H9 (cell line): ENCODE results near the gene GLCCI1. TPM values are rescaled to one million over a fixed set of nuclear protein-coding genes. Genes with fewer than 3 reads are reported as not detected.

Experiments
- DNase-seq: peaks from one replicate; pipeline ENCODE4 v3.0.0-alpha.2; 2017
- H2AFZ ChIP-seq: one replicate; pipeline ENCODE4 v1.6.1; 2013; ENCODE audit warnings: mild to moderate bottlenecking, low read length, control low read depth, moderate library complexity
- H2AK5ac ChIP-seq: 2 replicates; pipeline ENCODE4 v1.6.1; 2013; ENCODE audit warnings: low read length, control low read depth, mixed read lengths; ENCODE audit not compliant: insufficient read length
- H2BK120ac ChIP-seq: one replicate; pipeline ENCODE4 v1.6.1; 2013; ENCODE audit warnings: low read depth, mild to moderate bottlenecking, low read length, control low read depth, inconsistent platforms; ENCODE audit not compliant: poor library complexity, severe bottlenecking
- H2BK12ac ChIP-seq: 2 replicates; pipeline ENCODE4 v1.6.1; 2013; ENCODE audit warnings: low read length, control low read depth, mixed read lengths, low read depth; ENCODE audit not compliant: insufficient read length
- H2BK15ac ChIP-seq: 2 replicates; pipeline ENCODE4 v1.6.1; 2013; ENCODE audit warnings: low read depth, low read length, control low read depth
- H2BK20ac ChIP-seq: one replicate; pipeline ENCODE4 v1.6.1; 2013; ENCODE audit warnings: low read depth, mild to moderate bottlenecking, low read length, control low read depth, inconsistent platforms; ENCODE audit not compliant: poor library complexity, severe bottlenecking
- H2BK5ac ChIP-seq: 2 replicates; pipeline ENCODE4 v1.6.1; 2013; ENCODE audit warnings: low read length, control low read depth, mixed read lengths; ENCODE audit not compliant: insufficient read length
- H3K14ac ChIP-seq: 2 replicates; pipeline ENCODE4 v1.6.1; 2013; ENCODE audit warnings: low read length, control low read depth; ENCODE audit not compliant: insufficient read depth
- H3K18ac ChIP-seq: 2 replicates; pipeline ENCODE4 v1.6.1; 2013; ENCODE audit warnings: low read depth, mild to moderate bottlenecking, mixed read lengths, low read length, control low read depth; ENCODE audit not compliant: insufficient read length
- H3K23ac ChIP-seq: 2 replicates; pipeline ENCODE4 v1.6.1; 2013; ENCODE audit warnings: low read length, control low read depth, mixed read lengths, low read depth; ENCODE audit not compliant: insufficient read length
- H3K23me2 ChIP-seq: 2 replicates; pipeline ENCODE4 v1.6.1; 2013; ENCODE audit warnings: low read depth, mild to moderate bottlenecking, mixed read lengths, low read length, control low read depth; ENCODE audit not compliant: insufficient read length, poor library complexity, severe bottlenecking
- H3K27ac ChIP-seq: 2 replicates; pipeline ENCODE4 v1.5.1; 2013; ENCODE audit warnings: low read length, control low read depth, mixed read lengths, low read depth; ENCODE audit not compliant: insufficient read length
- H3K27me3 ChIP-seq: 2 replicates; pipeline ENCODE4 v1.6.1; 2013; ENCODE audit warnings: low read length, control low read depth, inconsistent platforms; ENCODE audit not compliant: insufficient read depth
- H3K4ac ChIP-seq: 2 replicates; pipeline ENCODE4 v1.6.1; 2013; ENCODE audit warnings: low read depth, mild to moderate bottlenecking, control low read depth, inconsistent platforms, low read length, moderate library complexity
- H3K4me1 ChIP-seq: 2 replicates; pipeline ENCODE4 v1.6.1; 2013; ENCODE audit warnings: low read length, control low read depth, inconsistent platforms; ENCODE audit not compliant: insufficient read depth
- H3K4me2 ChIP-seq: 2 replicates; pipeline ENCODE4 v1.6.1; 2013; ENCODE audit warnings: low read length, control low read depth, mixed read lengths; ENCODE audit not compliant: insufficient read length, insufficient read depth
- H3K56ac ChIP-seq: 2 replicates; pipeline ENCODE4 v1.6.1; 2013; ENCODE audit warnings: low read depth, mild to moderate bottlenecking, mixed read lengths, low read length, control low read depth; ENCODE audit not compliant: insufficient read length
- H3K79me1 ChIP-seq: 2 replicates; pipeline ENCODE4 v1.6.1; 2013; ENCODE audit warnings: low read depth, mild to moderate bottlenecking, moderate library complexity, low read length, control low read depth, inconsistent platforms; ENCODE audit not compliant: insufficient read depth, poor library complexity, severe bottlenecking
- H3K79me2 ChIP-seq: 2 replicates; pipeline ENCODE4 v1.6.1; 2013; ENCODE audit warnings: low read length, control low read depth, inconsistent platforms; ENCODE audit not compliant: insufficient read depth
- H3K9ac ChIP-seq: 2 replicates; pipeline ENCODE4 v1.6.1; 2013; ENCODE audit warnings: low read length, control low read depth, mixed read lengths; ENCODE audit not compliant: insufficient read length; ENCODE audit errors: extremely low read depth
- H3K9me3 ChIP-seq: one replicate; pipeline ENCODE4 v1.6.1; 2013; ENCODE audit warnings: low read depth, low read length, inconsistent platforms; ENCODE audit not compliant: control insufficient read depth
- H3T11ph ChIP-seq: one replicate; pipeline ENCODE4 v1.6.1; 2013; ENCODE audit warnings: mild to moderate bottlenecking, low read length, control low read depth, inconsistent platforms
- H4K20me1 ChIP-seq: one replicate; pipeline ENCODE4 v1.6.1; 2013; ENCODE audit not compliant: control insufficient read depth, insufficient read length, insufficient read depth
- H4K5ac ChIP-seq: 2 replicates; pipeline ENCODE4 v1.6.1; 2013; ENCODE audit warnings: low read depth, mild to moderate bottlenecking, mixed read lengths, low read length, control low read depth; ENCODE audit not compliant: insufficient read length
- H4K8ac ChIP-seq: replicated peaks from 2 replicates; pipeline ENCODE4 v1.6.1; 2013; ENCODE audit warnings: low read length, control low read depth, mixed read lengths, low read depth; ENCODE audit not compliant: insufficient read length
- H4K91ac ChIP-seq: 2 replicates; pipeline ENCODE4 v1.6.1; 2013; ENCODE audit warnings: low read depth, mild to moderate bottlenecking, moderate library complexity, mixed read lengths, low read length, control low read depth; ENCODE audit not compliant: insufficient read length
- H3K27ac Mint-ChIP-seq, 3 experiments: 2 replicates in 2 of 3; 3 replicates in 1 of 3; pipeline ENCODE4 v1.8.0; 2020 to 2021; ENCODE audit warnings: mixed read lengths in 3 of 3, mild to moderate bottlenecking in 1 of 3, moderate library complexity in 1 of 3
- H3K27me3 Mint-ChIP-seq: 2 replicates; pipeline ENCODE4 v1.8.0; 2021; ENCODE audit warnings: low read depth, mild to moderate bottlenecking, moderate library complexity, mixed read lengths
- H3K36me3 Mint-ChIP-seq, 3 experiments: 2 replicates in 2 of 3; 3 replicates in 1 of 3; pipeline ENCODE4 v1.8.0; 2020 to 2021; ENCODE audit warnings: low read depth in 3 of 3, mixed read lengths in 3 of 3; ENCODE audit not compliant: insufficient read depth in 1 of 3
- H3K4me1 Mint-ChIP-seq, 2 experiments: 2 replicates each; pipeline ENCODE4 v1.8.0; 2020; ENCODE audit warnings: mixed read lengths in 2 of 2
- H3K4me3 Mint-ChIP-seq, 2 experiments: 2 replicates in 1 of 2; 3 replicates in 1 of 2; pipeline ENCODE4 v1.8.0; 2020 to 2021; ENCODE audit warnings: mild to moderate bottlenecking in 2 of 2, mixed read lengths in 2 of 2, moderate library complexity in 1 of 2
- H3K9me3 Mint-ChIP-seq, 2 experiments: 2 replicates in 1 of 2; 3 replicates in 1 of 2; pipeline ENCODE4 v1.8.0; 2020; ENCODE audit warnings: mild to moderate bottlenecking in 2 of 2, mixed read lengths in 2 of 2, moderate library complexity in 1 of 2
- CTCF ChIP-seq: fragments of 200-600 bp; sonication (generic); conservative IDR thresholded peaks from 3 replicates; pipeline ENCODE4 v1.8.0; 2021; ENCODE audit warnings: antibody characterized with exemption, mild to moderate bottlenecking
- WGBS: extraction: QIAGEN DNeasy Blood & Tissue Kit; methylation state at CpG from one replicate; pipeline ENCODE4 v1.1.7; 2013; ENCODE audit warnings: missing lambda C conversion rate, low lambda C conversion rate, mixed read lengths; ENCODE audit not compliant: insufficient read length; ENCODE audit errors: extremely low coverage; 5-methylcytosine and 5-hydroxymethylcytosine counted together
- total RNA-seq: library from RNA; stranded (reverse); gene quantifications from 2 replicates; pipeline ENCODE4 v1.2.1, GENCODE V29; 2021

GLCCI1 gene
- total RNA-seq, 1 experiment from 2014 or later = 19.1 TPM

- H2BK5ac ChIP-seq = no peak overlapping the region
- H3K36me3 Mint-ChIP-seq = peaks cover 5 to 13% (median 10%) of the 10 kb centered on the region in 3 experiments; a peak in 6 of 7 replicates
- no peaks in the 10 kb centered on the region for H3K9me3 Mint-ChIP-seq
- H3K4me2 ChIP-seq = no peak overlapping the region
- no peak overlapping the region for H2BK15ac ChIP-seq
- no peak for DNase-seq
- no peak for TF ChIP-seq CTCF
- H3K9me3 ChIP-seq = no peaks in the 10 kb centered on the region
- peaks cover 4 to 7% of the 10 kb centered on the region in 2 experiments; a peak in 3 of 4 replicates for H3K4me1 Mint-ChIP-seq
- no peak overlapping the region for H3K23ac ChIP-seq
- H2AFZ ChIP-seq = no peak overlapping the region
- H2BK120ac ChIP-seq = no peak overlapping the region
- H3K79me1 ChIP-seq = no peaks in the 10 kb centered on the region
- no peak overlapping the region for H2AK5ac ChIP-seq
- H4K91ac ChIP-seq = no peak overlapping the region
- H2BK12ac ChIP-seq = no peak overlapping the region
- no peak overlapping the region for H3K27ac Mint-ChIP-seq
- no peak overlapping the region for H3K18ac ChIP-seq
- H3K4me1 ChIP-seq = no peaks in the 10 kb centered on the region
- H3K9ac ChIP-seq = no peak overlapping the region
- no peak overlapping the region for H3T11ph ChIP-seq
- no peaks in the 10 kb centered on the region for H3K23me2 ChIP-seq
- no peak overlapping the region for H2BK20ac ChIP-seq
- H3K4ac ChIP-seq = no peak overlapping the region
- no peak overlapping the region for H3K4me3 Mint-ChIP-seq
- H4K20me1 ChIP-seq = no peaks in the 10 kb centered on the region
- H3K79me2 ChIP-seq = no peaks in the 10 kb centered on the region
- no peak overlapping the region for H3K56ac ChIP-seq
- no peak overlapping the region for H4K5ac ChIP-seq
- no CpG with 5 or more reads among the region's 4 CpGs for WGBS
- H4K8ac ChIP-seq = no peak overlapping the region
- H3K14ac ChIP-seq = no peak overlapping the region
- H3K27me3 Mint-ChIP-seq = no peaks in the 10 kb centered on the region
- H3K27ac ChIP-seq = no peak overlapping the region
- H3K27me3 ChIP-seq = no peaks in the 10 kb centered on the region
Observed at GRCh38 chr7:8015746-8016120, 47.1 kb downstream of the GLCCI1 start.
